Common myeloid progenitor, CD34-positive (primary cell): ENCODE results near the gene CSHL1.

Experiments used
- CTCF ChIA-PET: fragments of 350-600 bp; sonication (Branson Sonifier 250); formaldehyde crosslinking; loops from one replicate; lab custom pipeline; 2021; ENCODE audit warnings: antibody characterized with exemption; lab: Charles Lee
- POLR2A ChIA-PET: fragments of 350-600 bp; sonication (Branson Sonifier 250); formaldehyde crosslinking; loops from one replicate; lab custom pipeline; 2021; ENCODE audit warnings: antibody characterized with exemption; lab: Charles Lee
- DNase-seq, 3 donors: peaks; one replicate each; pipeline versions ENCODE4 v3.0.0 to v3.0.0-alpha.2; 2013
- H3K27ac ChIP-seq, 2 experiments: 1 replicate in 1 of 2; 2 replicates in 1 of 2; pipeline ENCODE4 v1.7.0; 2013; ENCODE audit warnings: inconsistent platforms in 2 of 2, low read length in 2 of 2, mild to moderate bottlenecking in 2 of 2, low read depth in 1 of 2, moderate library complexity in 1 of 2; ENCODE audit not compliant: severe bottlenecking in 2 of 2, insufficient read depth in 1 of 2, poor library complexity in 1 of 2
- H3K27me3 ChIP-seq, 5 experiments: replicated peaks in 2 of 5; 1 replicate in 3 of 5; 2 replicates in 2 of 5; pipeline versions ENCODE4 v1.6.1 to v1.7.0; 2013; ENCODE audit warnings: low read length in 4 of 5, mild to moderate bottlenecking in 2 of 5, moderate library complexity in 2 of 5, inconsistent platforms in 1 of 5; ENCODE audit not compliant: insufficient read depth in 5 of 5, control insufficient read depth in 4 of 5
- H3K36me3 ChIP-seq, 4 experiments: 1 replicate in 2 of 4; 2 replicates in 2 of 4; pipeline versions ENCODE4 v1.6.1 to v1.7.0; 2013; ENCODE audit warnings: low read length in 3 of 4, control low read depth in 1 of 4, mild to moderate bottlenecking in 1 of 4; ENCODE audit not compliant: control insufficient read depth in 4 of 4, insufficient read depth in 4 of 4
- H3K4me1 ChIP-seq, 4 experiments: 1 replicate in 3 of 4; 2 replicates in 1 of 4; pipeline versions ENCODE4 v1.6.1 to v1.7.1; 2013; ENCODE audit warnings: low read length in 3 of 4, mild to moderate bottlenecking in 3 of 4, control low read depth in 1 of 4, inconsistent platforms in 1 of 4, moderate library complexity in 1 of 4; ENCODE audit not compliant: control insufficient read depth in 4 of 4, insufficient read depth in 4 of 4; ENCODE audit errors: control extremely low read depth in 1 of 4
- H3K4me3 ChIP-seq, 7 experiments: 1 replicate in 4 of 7; 2 replicates in 3 of 7; pipeline versions ENCODE4 v1.5.1 to v1.7.0; 2013; ENCODE audit warnings: mild to moderate bottlenecking in 7 of 7, low read length in 6 of 7, moderate library complexity in 6 of 7, inconsistent platforms in 2 of 7, low read depth in 2 of 7, control low read depth in 1 of 7; ENCODE audit not compliant: insufficient read depth in 4 of 7, control insufficient read depth in 1 of 7; ENCODE audit errors: extremely low read depth in 1 of 7
- H3K9me3 ChIP-seq, 5 experiments: 1 replicate in 4 of 5; 2 replicates in 1 of 5; pipeline versions ENCODE4 v1.6.1 to v1.7.1; 2013; ENCODE audit warnings: low read length in 4 of 5, mild to moderate bottlenecking in 2 of 5, inconsistent platforms in 1 of 5, low read depth in 1 of 5, moderate library complexity in 1 of 5; ENCODE audit not compliant: control insufficient read depth in 4 of 5, insufficient read depth in 2 of 5; ENCODE audit errors: control extremely low read depth in 1 of 5
- whole genome bisulfite sequencing: methylation state at CpG from one replicate; pipeline ENCODE4 v1.1.5; 2013; ENCODE audit not compliant: insufficient coverage; 5-methylcytosine and 5-hydroxymethylcytosine counted together

Gene CSHL1

DNA sequence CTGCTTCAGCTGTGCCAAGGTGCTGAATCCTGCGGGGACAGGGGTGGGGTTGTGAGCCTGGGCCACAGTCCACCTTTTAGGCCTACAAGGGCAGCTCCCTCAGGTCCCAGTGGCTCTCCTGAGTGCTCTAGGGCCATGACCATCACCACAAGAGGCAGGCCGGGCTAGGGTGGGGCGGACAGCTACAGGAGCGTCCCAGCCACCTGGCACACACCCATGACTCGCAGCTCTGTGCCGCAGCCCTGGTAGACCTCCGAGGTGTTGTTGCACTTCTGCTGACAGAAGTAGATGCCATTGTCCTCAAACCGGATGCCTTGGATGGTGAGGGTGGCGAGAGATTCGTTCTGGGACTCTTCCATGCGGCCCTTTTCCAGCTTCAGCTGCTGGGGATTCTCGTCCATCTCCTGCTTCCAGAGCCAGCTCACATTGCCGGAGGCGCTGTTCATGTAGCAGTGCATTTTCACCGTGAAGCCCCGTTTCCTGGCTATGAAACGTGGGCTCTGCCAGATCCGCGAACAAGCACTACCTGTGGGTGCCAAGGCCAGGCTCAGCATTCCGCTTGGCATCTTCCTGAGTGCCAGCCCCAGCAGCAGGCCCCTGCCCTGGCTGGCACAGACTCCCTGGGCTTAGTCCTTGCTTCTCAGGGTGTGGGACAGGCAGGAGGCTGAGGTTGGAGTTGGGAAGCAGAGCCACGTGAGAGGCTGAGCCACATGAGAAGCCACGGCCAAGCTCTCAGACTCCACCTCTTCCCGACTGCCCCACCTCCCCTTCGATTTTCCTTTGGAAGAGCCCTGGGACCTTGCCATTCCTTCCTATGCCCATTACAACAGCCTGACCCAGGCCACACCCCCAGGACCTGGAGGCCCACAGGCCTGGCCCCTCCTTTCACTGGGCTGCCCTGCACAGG lies 19.1 kb upstream of the CSHL1 start:
- ChIA-PET CTCF (interaction anchor here (1.0 to 7.3 kb wide), 10 partner anchors 10 to 204 kb away, joined by 3 to 63 read pairs (median 8); partner anchors contain the start of gene GH1), POLR2A (interaction anchor here (0.5 kb wide), 1 partner anchor 90 kb away, joined by 3 read pairs; the partner anchor contains the start of gene ICAM2)
- no peak for DNase-seq
- WGBS: 95% methylated on average over 23 of the region's 24 CpGs
- H3K27me3 ChIP-seq: no peaks in the 10 kb centered on the region
- peaks cover 2 to 28% (median 13%) of the 10 kb centered on the region in 4 experiments for H3K36me3 ChIP-seq
- H3K9me3 ChIP-seq: no peaks in the 10 kb centered on the region
- H3K27ac ChIP-seq: no peak overlapping the region
- H3K4me1 ChIP-seq: peaks cover 0 to 29% (median 27%) of the 10 kb centered on the region in 4 experiments
- H3K4me3 ChIP-seq: peak overlapping the region in 1 of 7 experiments; percentile 72

DNA sequence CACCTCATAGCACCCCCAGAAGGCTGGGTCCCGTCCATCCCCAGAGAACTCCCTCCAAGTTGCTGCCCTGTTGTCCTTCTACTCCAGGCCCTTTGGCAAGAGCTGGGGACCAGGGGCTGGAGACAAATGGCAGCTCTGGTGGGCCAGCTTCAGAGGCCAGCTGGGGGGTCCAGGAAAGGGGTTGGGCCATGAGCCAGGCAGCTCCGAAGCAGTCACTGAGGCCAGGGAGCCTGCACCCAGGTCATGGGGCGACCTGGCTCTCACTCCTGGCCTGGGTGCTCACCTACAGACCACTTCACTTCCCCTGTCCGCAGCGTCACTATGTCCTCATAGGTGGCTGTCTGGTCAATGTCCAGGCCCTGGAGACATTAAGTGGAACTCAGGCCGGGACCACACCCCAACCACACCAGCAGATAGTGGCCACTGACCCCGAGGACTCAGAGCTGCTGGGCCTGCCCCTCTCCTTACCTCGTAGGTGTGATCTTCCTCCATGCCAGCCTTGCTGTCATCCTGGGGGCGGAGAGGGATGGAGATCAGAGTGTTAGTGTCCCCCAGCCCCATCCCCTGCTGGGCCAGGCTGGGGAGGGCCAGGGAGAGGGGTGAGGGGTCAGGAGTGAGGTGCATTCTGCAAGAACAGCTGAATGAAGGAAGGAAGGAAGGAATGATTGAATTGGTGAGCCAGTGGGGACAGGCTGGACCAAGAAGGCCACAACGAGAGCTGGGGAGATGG lies 18.1 kb upstream of the CSHL1 start:
- POLR2A ChIA-PET: interaction anchor here (0.5 to 0.6 kb wide), 2 partner anchors 91 to 246 kb away, joined by 3 read pairs; partner anchors contain the start of gene ICAM2
- 96% methylated on average over 7 of the region's 10 CpGs for WGBS
- Histone ChIP-seq H3K36me3 (peaks cover 2 to 28% (median 13%) of the 10 kb centered on the region in 4 experiments), H3K27me3 (no peaks in the 10 kb centered on the region), H3K27ac (no peak overlapping the region), H3K9me3 (no peaks in the 10 kb centered on the region), H3K4me1 (peaks cover 0 to 29% (median 25%) of the 10 kb centered on the region in 4 experiments), H3K4me3 (no peak overlapping the region)
- no peak for DNase-seq
- CTCF ChIA-PET: interaction anchor here (1.0 to 7.3 kb wide), 9 partner anchors 9 to 204 kb away, joined by 3 to 63 read pairs (median 4); partner anchors contain the start of gene GH1

DNA sequence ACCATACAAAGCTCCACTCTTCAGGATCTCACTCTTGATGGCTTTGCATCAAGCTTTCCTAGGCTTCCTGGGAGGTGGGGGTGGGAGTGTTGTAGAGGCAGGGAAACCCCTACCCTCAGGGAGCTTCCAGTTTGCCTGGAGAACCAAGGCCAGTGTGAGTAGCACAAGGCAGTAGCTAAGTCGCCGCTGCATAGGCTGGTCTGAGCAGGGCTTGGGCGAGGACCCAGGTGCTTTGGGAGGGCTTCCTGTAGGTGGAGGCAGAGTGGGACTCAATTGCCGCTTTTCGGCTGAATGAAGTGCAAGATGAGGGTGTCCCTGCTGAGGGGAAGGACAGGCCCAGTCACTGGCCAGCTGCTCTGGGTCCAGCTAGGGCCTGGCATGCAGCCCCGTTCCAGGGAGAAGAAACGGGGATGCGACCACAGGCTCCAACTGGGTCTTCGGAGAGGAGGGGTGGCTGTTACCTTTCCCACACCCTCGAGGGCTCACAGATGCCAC lies 17.2 kb upstream of the CSHL1 start:
- H3K27ac ChIP-seq: no peak overlapping the region
- H3K36me3 ChIP-seq: peaks cover 2 to 28% (median 13%) of the 10 kb centered on the region in 4 experiments
- peaks cover 0 to 27% (median 25%) of the 10 kb centered on the region in 4 experiments for H3K4me1 ChIP-seq
- DNase-seq: no peak
- WGBS: 82% methylated on average over 8 of the region's 10 CpGs
- H3K9me3 ChIP-seq: no peaks in the 10 kb centered on the region
- H3K4me3 ChIP-seq: no peak overlapping the region
- ChIA-PET POLR2A (no interaction called here), CTCF (interaction anchor here (0.7 to 7.3 kb wide), 8 partner anchors 8 to 205 kb away, joined by 3 to 63 read pairs (median 4); partner anchors contain the start of gene GH1)
- H3K27me3 ChIP-seq: no peaks in the 10 kb centered on the region

DNA sequence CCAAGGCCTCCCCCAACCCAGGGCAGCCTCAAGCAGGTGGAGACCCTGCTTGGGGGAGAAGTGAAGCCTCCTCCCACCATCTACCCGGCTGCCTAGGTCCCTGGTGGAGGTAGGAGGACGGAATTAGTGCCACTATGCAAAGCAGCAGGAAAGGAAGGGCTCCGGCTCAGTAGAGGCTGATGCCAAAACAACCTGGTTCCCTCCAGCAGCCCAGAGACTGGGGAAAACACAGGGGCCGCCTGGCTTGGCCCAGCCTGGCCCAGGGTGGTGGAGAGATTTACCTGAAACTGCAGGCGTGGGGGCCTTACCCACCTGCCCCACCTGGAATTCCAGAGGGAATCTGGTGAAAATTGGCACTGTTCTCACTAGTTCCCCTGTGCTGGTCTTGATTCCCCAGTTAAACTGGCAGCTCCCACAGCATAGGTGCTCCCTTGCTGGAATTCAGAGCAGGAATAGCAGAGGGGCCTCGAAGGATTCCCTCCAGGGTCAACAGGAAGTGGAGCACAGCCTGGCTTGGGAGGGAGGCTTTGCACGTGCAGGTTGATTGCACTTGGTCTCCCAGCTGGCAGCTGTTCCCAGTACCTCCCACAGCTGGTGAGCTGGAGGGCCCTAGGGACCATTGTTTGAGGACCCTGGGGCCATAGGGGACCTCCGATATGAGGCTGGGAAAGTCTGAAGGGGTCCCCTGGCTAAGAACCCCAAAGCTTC lies 16.6 kb upstream of the CSHL1 start:
- DNase-seq: no peak
- 82% methylated on average over 7 of the region's 8 CpGs for WGBS
- Histone ChIP-seq H3K4me3 (no peak overlapping the region), H3K27me3 (no peaks in the 10 kb centered on the region), H3K27ac (no peak overlapping the region), H3K4me1 (peaks cover 0 to 21% (median 20%) of the 10 kb centered on the region in 4 experiments), H3K9me3 (no peaks in the 10 kb centered on the region), H3K36me3 (peaks cover 2 to 28% (median 13%) of the 10 kb centered on the region in 4 experiments)
- ChIA-PET POLR2A (no interaction called here), CTCF (interaction anchor here (0.7 to 7.3 kb wide), 8 partner anchors 8 to 206 kb away, joined by 3 to 63 read pairs (median 4); partner anchors contain the start of gene GH1)

DNA sequence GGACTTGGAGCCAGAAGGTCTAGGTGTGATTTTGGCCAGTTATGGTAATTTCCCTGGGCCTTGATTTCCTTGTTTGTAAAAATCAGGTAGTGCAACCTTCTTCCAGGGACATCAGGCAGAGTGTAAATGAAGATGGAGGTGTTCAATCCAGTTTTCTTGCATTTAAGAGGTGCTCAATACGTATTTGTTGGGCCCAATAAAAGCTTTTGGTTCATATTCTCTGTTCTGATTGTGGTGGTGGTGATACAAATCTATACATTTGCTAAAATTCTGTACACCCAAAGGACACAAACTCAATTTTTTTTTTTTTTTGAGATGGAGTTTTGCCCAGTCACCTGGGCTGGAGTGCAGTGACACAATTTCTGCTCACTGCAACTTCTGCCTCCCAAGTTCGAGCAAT lies 15.1 kb upstream of the CSHL1 start:
- Histone ChIP-seq H3K4me1 (peaks cover 0 to 7% (median 5%) of the 10 kb centered on the region in 4 experiments), H3K27ac (no peak overlapping the region), H3K4me3 (no peak overlapping the region), H3K27me3 (no peaks in the 10 kb centered on the region), H3K9me3 (no peaks in the 10 kb centered on the region), H3K36me3 (peaks cover 2 to 28% (median 13%) of the 10 kb centered on the region in 4 experiments)
- 100% methylated on average over 1 of the region's 2 CpGs for WGBS
- CTCF ChIA-PET: interaction anchor here (1.8 kb wide), 1 partner anchor 64 kb away, joined by 8 read pairs; no protein-coding TSS in a partner anchor
- POLR2A ChIA-PET: no interaction called here
- DNase-seq: no peak

DNA sequence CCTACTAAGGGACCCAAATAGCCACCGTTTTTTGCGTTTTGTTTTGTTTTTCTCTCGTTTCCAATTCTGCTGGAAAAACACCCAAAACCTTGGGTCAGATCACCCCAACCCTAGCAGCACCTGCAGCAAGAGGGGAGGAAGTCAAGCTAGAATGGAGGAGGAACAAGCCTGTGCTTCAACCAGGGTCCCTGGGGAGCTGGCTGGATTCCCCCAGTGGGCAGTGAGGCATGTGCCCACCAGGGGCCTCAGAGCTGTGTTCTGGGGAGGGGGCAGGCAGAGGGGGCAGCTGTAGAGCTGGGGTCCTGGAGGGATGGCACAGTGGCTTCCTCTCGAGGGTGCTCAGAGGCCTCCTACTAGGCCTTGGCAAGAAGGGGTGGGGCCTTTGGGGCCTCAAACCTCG lies 14.6 kb upstream of the CSHL1 start:
- no peaks in the 10 kb centered on the region for H3K9me3 ChIP-seq
- H3K27me3 ChIP-seq: no peaks in the 10 kb centered on the region
- H3K27ac ChIP-seq: no peak overlapping the region
- ChIA-PET CTCF (interaction anchor here (1.8 to 2.0 kb wide), 2 partner anchors 65 to 103 kb away, joined by 5 to 8 read pairs; no protein-coding TSS in a partner anchor), POLR2A (no interaction called here)
- WGBS: 38% methylated on average over 2 of the region's 5 CpGs
- peaks cover 0 to 2% (median under 1%) of the 10 kb centered on the region in 4 experiments for H3K4me1 ChIP-seq
- H3K36me3 ChIP-seq: peaks cover 2 to 28% (median 13%) of the 10 kb centered on the region in 4 experiments
- DNase-seq: peak in 2 of 3 donors; percentile 24 to 30
- no peak overlapping the region for H3K4me3 ChIP-seq
